Activated CD8-positive, alpha-beta memory T cell treated with anti-CD3 and anti-CD28 coated beads, Interleukin-2, amount 10 ng/mL, durations not matched to agents 7 days and 5 days (primary cell): Measurements from ENCODE around the gene MFSD6L. TPM values are rescaled to one million over a fixed set of nuclear protein-coding genes. Genes with fewer than 3 reads are reported as not detected.
"Not testable (repeated sequence)": the region's sequence is repeated elsewhere in the genome, so short reads cannot be mapped to it uniquely, and the experiment has no call there.

ENCODE experiments used
- ATAC-seq: fragments of 150-1000 bp; cut with Tn5 transposase; one replicate; pipeline ENCODE4 v1.10.0; 2021; ENCODE audit warnings: moderate library complexity
- CTCF ChIA-PET: fragments of 350-600 bp; sonication (Branson Sonifier 250); formaldehyde crosslinking; loops from one replicate; lab custom pipeline; 2021; ENCODE audit warnings: antibody characterized with exemption; lab: Charles Lee
- DNase-seq: peaks from one replicate; pipeline ENCODE4 v3.0.0-alpha.2; 2020
- H3K27ac Mint-ChIP-seq: one replicate; pipeline ENCODE4 v1.8.0; 2021; ENCODE audit warnings: mild to moderate bottlenecking, mixed read lengths
- H3K27me3 Mint-ChIP-seq: one replicate; pipeline ENCODE4 v1.8.0; 2021; ENCODE audit warnings: mixed read lengths
- H3K36me3 Mint-ChIP-seq: one replicate; pipeline ENCODE4 v1.8.0; 2021; ENCODE audit warnings: mild to moderate bottlenecking, mixed read lengths
- H3K4me1 Mint-ChIP-seq: one replicate; pipeline ENCODE4 v1.8.0; 2021; ENCODE audit warnings: mixed read lengths
- H3K4me3 Mint-ChIP-seq: one replicate; pipeline ENCODE4 v1.8.0; 2021; ENCODE audit warnings: mild to moderate bottlenecking, moderate library complexity, mixed read lengths
- H3K9me3 Mint-ChIP-seq: one replicate; pipeline ENCODE4 v1.8.0; 2022; ENCODE audit warnings: low read depth, mixed read lengths
- total RNA-seq, 2 experiments: library from RNA; stranded (reverse); gene quantifications; one replicate each; pipeline ENCODE4 v1.2.3, GENCODE V29; 2021

MFSD6L gene
- total RNA-seq, 2 experiments from 2014 or later, result 0.12 to 0.38 TPM

DNA sequence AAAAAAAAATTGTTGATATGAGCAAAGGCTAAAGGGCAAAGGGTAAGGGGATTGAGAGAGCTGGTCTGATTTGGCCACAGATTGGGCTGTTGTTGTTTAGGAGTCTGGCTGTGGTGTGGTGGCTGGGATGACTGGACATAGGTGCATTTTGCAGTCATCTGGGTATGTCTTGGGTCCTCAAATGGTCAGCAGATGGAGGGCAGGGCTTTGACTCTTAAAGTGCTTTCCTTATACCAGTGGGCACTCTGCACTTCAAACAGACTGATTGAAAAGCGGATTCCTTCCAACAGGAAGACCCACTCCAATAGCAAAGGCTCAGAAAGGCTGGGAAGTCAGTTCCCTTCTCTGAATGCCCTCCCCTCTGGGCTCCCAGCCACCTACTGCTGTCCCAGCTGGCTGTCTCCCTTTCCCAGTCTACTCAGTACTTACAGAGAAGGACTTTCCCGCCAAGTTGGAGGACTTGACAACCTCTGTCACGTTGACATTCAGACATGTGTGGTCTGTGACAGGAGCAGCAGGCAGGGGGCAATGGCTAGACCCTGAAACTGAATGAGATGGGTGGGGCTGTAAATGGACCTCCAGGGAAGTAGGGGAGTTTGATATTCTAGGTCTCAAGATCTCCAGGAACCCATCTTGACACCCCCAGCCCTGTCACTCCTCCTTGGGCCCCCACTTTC lies 19.6 kb upstream of the MFSD6L start:
- DNase-seq (peak; percentile 22), ATAC-seq (no peak)
- CTCF ChIA-PET, result no interaction called here
- H3K27ac Mint-ChIP-seq, result no peak overlapping the region
- no peak overlapping the region for H3K4me3 Mint-ChIP-seq
- peaks cover 21% of the 10 kb centered on the region for H3K27me3 Mint-ChIP-seq
- H3K9me3 Mint-ChIP-seq, result no peaks in the 10 kb centered on the region
- H3K36me3 Mint-ChIP-seq, result peaks cover 3% of the 10 kb centered on the region
- no peaks in the 10 kb centered on the region for H3K4me1 Mint-ChIP-seq

GRCh38 chr17:8818047-8818446 lies 18.9 kb upstream of the MFSD6L start:
- H3K4me1 Mint-ChIP-seq, result no peaks in the 10 kb centered on the region
- H3K4me3 Mint-ChIP-seq, result no peak overlapping the region
- no peaks in the 10 kb centered on the region for H3K9me3 Mint-ChIP-seq
- H3K27ac Mint-ChIP-seq, result no peak overlapping the region
- ATAC-seq, result no peak
- peak; percentile 38 for DNase-seq
- peaks cover 26% of the 10 kb centered on the region for H3K27me3 Mint-ChIP-seq
- CTCF ChIA-PET, result no interaction called here
- H3K36me3 Mint-ChIP-seq, result peaks cover 6% of the 10 kb centered on the region

DNA sequence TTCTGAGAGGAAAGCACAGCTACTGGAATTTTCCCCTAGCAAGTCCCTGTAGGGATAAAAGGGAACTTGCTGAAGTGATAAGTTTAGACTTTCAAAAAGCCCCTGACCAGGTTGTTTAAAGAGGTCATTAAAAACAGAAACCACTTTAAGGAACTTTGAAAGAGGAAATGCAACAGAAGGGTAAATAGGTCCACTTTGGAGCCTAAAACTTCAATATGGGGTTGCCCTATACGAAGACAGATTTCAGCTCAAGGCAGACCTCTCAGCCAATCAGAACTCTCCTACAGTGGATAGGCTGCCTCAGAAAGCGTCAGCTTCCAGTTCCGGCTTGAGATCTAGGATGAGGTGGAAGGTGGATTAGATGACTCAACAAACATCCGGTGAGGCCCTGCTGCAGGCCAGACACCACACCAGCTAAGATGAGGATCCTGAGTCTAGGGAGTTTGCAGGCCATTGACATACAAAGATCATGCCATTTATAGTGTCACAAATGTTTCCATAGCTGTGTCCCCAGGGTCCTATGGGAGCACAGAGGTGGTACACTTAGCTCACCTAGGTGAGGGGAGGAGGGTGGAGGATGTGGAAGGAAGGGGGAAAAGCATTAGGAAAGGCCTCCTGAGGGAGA lies 7.9 kb upstream of the MFSD6L start:
- Mint-ChIP-seq H3K27ac (peak overlapping the region; percentile 4), H3K9me3 (peaks cover 7% of the 10 kb centered on the region), H3K4me3 (no peak overlapping the region), H3K27me3 (peaks cover 4% of the 10 kb centered on the region), H3K36me3 (peaks cover 22% of the 10 kb centered on the region), H3K4me1 (peaks cover 12% of the 10 kb centered on the region)
- peak; percentile 55 for ATAC-seq
- CTCF ChIA-PET, result interaction anchor here (1.3 kb wide), 1 partner anchor 21 kb away, joined by 3 read pairs; no protein-coding TSS in a partner anchor
- peak; percentile 47 for DNase-seq

GRCh38 chr17:8806253-8806925 lies 7.2 kb upstream of the MFSD6L start:
- peaks cover 15% of the 10 kb centered on the region for H3K36me3 Mint-ChIP-seq
- H3K4me1 Mint-ChIP-seq, result peaks cover 12% of the 10 kb centered on the region
- H3K4me3 Mint-ChIP-seq, result no peak overlapping the region
- ATAC-seq (no peak), DNase-seq (peak; percentile 15)
- peaks cover 1% of the 10 kb centered on the region for H3K27me3 Mint-ChIP-seq
- no peak overlapping the region for H3K27ac Mint-ChIP-seq
- peaks cover under 1% of the 10 kb centered on the region for H3K9me3 Mint-ChIP-seq
- CTCF ChIA-PET, result interaction anchor here (1.3 kb wide), 1 partner anchor 20 kb away, joined by 3 read pairs; no protein-coding TSS in a partner anchor

DNA sequence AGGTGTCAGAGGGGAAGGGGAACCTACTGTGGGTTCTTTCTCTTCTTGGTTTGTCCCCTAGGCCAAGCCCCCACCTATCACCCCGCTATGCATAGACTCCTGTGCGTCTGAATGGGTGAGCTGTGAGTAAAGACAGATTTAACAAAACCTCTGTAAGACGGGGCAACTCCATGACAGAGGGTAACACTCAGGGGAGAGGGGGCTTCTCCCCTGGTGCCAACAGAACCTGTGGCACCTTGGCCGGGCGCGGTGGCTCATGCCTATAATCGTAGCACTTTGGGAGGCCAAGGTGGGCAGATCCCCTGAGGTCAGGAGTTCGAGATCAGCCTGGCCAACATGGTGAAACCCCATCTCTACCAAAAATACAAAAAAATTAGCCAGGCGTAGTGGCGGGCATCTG lies 6.2 kb upstream of the MFSD6L start:
- H3K9me3 Mint-ChIP-seq, H3K27me3 Mint-ChIP-seq, H3K4me3 Mint-ChIP-seq, ATAC-seq, H3K27ac Mint-ChIP-seq, DNase-seq: not testable (repeated sequence)
- CTCF ChIA-PET, result interaction anchor here (1.0 kb wide), 1 partner anchor 60 kb away, joined by 3 read pairs; no protein-coding TSS in a partner anchor
- peaks cover 14% of the 10 kb centered on the region for H3K36me3 Mint-ChIP-seq
- H3K4me1 Mint-ChIP-seq, result peaks cover 12% of the 10 kb centered on the region

DNA sequence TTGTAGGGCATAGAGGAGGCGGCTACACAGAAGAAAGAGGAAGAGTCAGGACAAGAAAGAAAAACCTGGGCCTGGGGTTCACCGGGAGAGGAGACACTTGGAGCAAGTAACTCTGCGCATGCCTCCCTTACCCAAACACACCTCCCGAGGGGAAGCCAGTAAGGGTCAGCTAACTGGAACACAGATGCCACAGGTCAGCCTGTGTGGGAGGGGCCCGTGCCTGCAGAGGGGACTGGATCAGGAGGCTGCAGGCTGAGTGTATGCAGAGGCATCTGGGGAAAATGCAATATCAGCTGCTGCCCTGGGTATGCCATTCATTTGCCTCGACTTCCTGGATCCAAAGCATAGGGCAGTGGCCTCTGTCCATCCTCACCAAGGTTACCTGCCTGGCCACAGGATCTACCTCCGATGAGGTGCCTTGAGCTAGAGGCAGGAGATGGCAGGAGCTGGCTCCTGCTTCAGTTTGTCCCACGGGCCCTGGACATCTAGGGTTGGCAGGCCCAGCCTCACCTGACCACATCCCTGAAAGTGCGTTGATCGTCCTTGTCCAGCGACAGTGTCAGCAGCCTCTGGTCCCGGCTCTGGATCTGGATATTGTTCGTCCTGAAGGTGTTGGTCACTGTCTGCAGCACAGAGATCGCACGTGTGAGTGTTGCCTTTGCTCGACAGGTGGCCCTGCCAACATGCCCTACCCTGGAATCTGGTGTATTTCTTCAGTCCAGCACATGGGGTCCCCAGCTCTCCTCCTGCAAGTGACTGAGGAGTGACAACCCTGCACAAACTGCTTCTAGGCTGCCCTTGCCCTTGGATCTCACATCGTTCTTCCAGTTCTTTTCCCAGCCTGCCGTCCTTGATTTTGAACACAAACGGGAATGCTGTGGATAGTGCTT lies 4.6 kb upstream of the MFSD6L start:
- Mint-ChIP-seq H3K27me3 (no peaks in the 10 kb centered on the region), H3K36me3 (peaks cover 6% of the 10 kb centered on the region), H3K4me3 (no peak overlapping the region), H3K4me1 (peaks cover 12% of the 10 kb centered on the region), H3K9me3 (no peaks in the 10 kb centered on the region), H3K27ac (no peak overlapping the region)
- peak; percentile 38 for DNase-seq
- CTCF ChIA-PET, result interaction anchor here (1.0 to 1.2 kb wide), 3 partner anchors 17 to 95 kb away, joined by 3 read pairs; no protein-coding TSS in a partner anchor
- ATAC-seq, result no peak

GRCh38 chr17:8801135-8801840 lies 2.1 kb upstream of the MFSD6L start:
- no peaks in the 10 kb centered on the region for H3K9me3 Mint-ChIP-seq
- DNase-seq (peak; percentile 35), ATAC-seq (no peak)
- peaks cover 2% of the 10 kb centered on the region for H3K27me3 Mint-ChIP-seq
- no peak overlapping the region for H3K4me3 Mint-ChIP-seq
- no peak overlapping the region for H3K27ac Mint-ChIP-seq
- no peaks in the 10 kb centered on the region for H3K36me3 Mint-ChIP-seq
- H3K4me1 Mint-ChIP-seq, result no peaks in the 10 kb centered on the region
- CTCF ChIA-PET, result interaction anchor here (1.2 kb wide), 1 partner anchor 15 kb away, joined by 4 read pairs; no protein-coding TSS in a partner anchor

GRCh38 chr17:8800656-8801055 lies 1.5 kb upstream of the MFSD6L start:
- no peaks in the 10 kb centered on the region for H3K4me1 Mint-ChIP-seq
- DNase-seq, result peak; percentile 31
- no peak overlapping the region for H3K27ac Mint-ChIP-seq
- CTCF ChIA-PET, result no interaction called here
- no peaks in the 10 kb centered on the region for H3K9me3 Mint-ChIP-seq
- no peak overlapping the region for H3K4me3 Mint-ChIP-seq
- peaks cover 2% of the 10 kb centered on the region for H3K27me3 Mint-ChIP-seq
- H3K36me3 Mint-ChIP-seq, result no peaks in the 10 kb centered on the region
- ATAC-seq, result no peak

- DNase-seq (peak; percentile 36), ATAC-seq (no peak)
- Mint-ChIP-seq H3K36me3 (no peaks in the 10 kb centered on the region), H3K4me1 (no peaks in the 10 kb centered on the region), H3K27me3 (peaks cover 2% of the 10 kb centered on the region), H3K27ac (no peak overlapping the region), H3K9me3 (no peaks in the 10 kb centered on the region), H3K4me3 (no peak overlapping the region)
- CTCF ChIA-PET, result interaction anchor here (0.9 to 1.5 kb wide), 2 partner anchors 10 to 196 kb away, joined by 3 read pairs; no protein-coding TSS in a partner anchor
Measured at GRCh38 chr17:8799570-8800212, 526 bp upstream of the MFSD6L start.

DNA sequence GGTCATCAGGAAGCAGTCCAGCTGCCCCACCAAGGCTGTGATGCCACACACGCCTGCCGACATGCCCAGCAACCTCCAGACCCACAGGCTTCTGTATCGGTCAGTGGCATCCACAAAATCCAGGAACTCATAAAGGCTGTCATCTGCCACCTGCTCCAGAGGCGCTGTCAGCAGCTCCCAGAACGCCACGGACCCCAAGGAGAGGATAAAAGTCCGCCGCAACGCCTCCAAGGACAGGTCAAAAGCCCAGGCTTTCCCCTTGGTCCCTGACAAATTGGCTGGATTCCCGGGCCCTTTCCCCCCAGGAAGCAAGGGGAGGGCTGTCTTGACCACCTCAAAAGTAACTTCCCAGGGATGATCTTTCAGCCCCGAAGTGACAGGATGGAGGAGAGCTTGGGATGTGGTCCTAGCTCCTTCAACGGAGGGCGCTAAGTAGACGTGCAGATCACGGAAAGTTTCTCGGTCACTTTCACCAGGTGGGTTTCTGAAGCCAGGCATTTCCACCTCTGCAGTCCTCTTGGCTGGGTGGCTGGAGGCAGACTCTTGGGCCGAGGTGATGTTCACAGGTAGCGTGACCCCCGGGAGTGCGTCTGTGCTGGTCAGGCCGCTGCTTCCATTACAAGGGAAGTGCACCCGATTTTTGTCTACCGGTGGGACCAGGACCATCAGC lies 854 bp downstream of the MFSD6L start:
- Mint-ChIP-seq H3K9me3 (no peaks in the 10 kb centered on the region), H3K36me3 (no peaks in the 10 kb centered on the region), H3K4me3 (no peak overlapping the region), H3K27me3 (peaks cover 2% of the 10 kb centered on the region), H3K27ac (no peak overlapping the region), H3K4me1 (no peaks in the 10 kb centered on the region)
- CTCF ChIA-PET, result interaction anchor here (1.4 to 1.8 kb wide), 3 partner anchors 11 to 198 kb away, joined by 3 to 9 read pairs (median 3); no protein-coding TSS in a partner anchor
- DNase-seq (peak; percentile 31), ATAC-seq (no peak)

- Mint-ChIP-seq H3K36me3 (no peaks in the 10 kb centered on the region), H3K27ac (no peak overlapping the region), H3K9me3 (no peaks in the 10 kb centered on the region), H3K4me3 (no peak overlapping the region), H3K4me1 (no peaks in the 10 kb centered on the region), H3K27me3 (peaks cover 2% of the 10 kb centered on the region)
- CTCF ChIA-PET, result interaction anchor here (1.4 to 1.8 kb wide), 2 partner anchors 10 to 12 kb away, joined by 3 to 9 read pairs; no protein-coding TSS in a partner anchor
- ATAC-seq, result no peak
- no peak for DNase-seq
Measured at GRCh38 chr17:8797621-8798175, 1.5 kb downstream of the MFSD6L start.
